ACC112 (cell line): ENCODE data around the gene SNAPC1.
"Not testable (repeated sequence)": the region's sequence is repeated elsewhere in the genome, so short reads cannot be mapped to it uniquely, and the experiment has no call there.

Experiments used
- H2AFZ ChIP-seq: fragments of 200-600 bp; sonication (generic); one replicate; pipeline ENCODE4 v1.6.0; 2017; ENCODE audit warnings: antibody characterized with exemption, low read length; ENCODE audit not compliant: unreplicated experiment
- H3K27ac ChIP-seq: fragments of 200-600 bp; sonication (generic); 2 replicates; pipeline ENCODE4 v1.5.1; 2014; ENCODE audit warnings: low read depth, mild to moderate bottlenecking, antibody characterized with exemption, low read length, moderate library complexity
- H3K27me3 ChIP-seq: fragments of 200-600 bp; sonication (generic); 2 replicates; pipeline ENCODE4 v1.6.1; 2014; ENCODE audit warnings: mild to moderate bottlenecking, antibody characterized with exemption, low read length, moderate library complexity, mixed read lengths; ENCODE audit not compliant: insufficient read depth
- H3K36me3 ChIP-seq: fragments of 200-600 bp; sonication (generic); 2 replicates; pipeline ENCODE4 v1.6.1; 2016; ENCODE audit warnings: mild to moderate bottlenecking, antibody characterized with exemption, low read length, moderate library complexity, mixed read lengths; ENCODE audit not compliant: insufficient read depth
- H3K4me1 ChIP-seq: fragments of 200-600 bp; sonication (generic); one replicate; pipeline ENCODE4 v1.6.1; 2016; ENCODE audit warnings: low read length, mixed read lengths; ENCODE audit not compliant: insufficient read depth, unreplicated experiment, control insufficient read depth
- H3K4me3 ChIP-seq: fragments of 200-600 bp; sonication (generic); 2 replicates; pipeline ENCODE4 v1.5.1; 2014; ENCODE audit warnings: mild to moderate bottlenecking, low read depth, low read length
- H3K79me2 ChIP-seq: fragments of 200-600 bp; sonication (generic); one replicate; pipeline ENCODE4 v1.6.0; 2016; ENCODE audit warnings: low read length; ENCODE audit not compliant: control insufficient read depth, unreplicated experiment, insufficient read depth

The SNAPC1 gene

DNA sequence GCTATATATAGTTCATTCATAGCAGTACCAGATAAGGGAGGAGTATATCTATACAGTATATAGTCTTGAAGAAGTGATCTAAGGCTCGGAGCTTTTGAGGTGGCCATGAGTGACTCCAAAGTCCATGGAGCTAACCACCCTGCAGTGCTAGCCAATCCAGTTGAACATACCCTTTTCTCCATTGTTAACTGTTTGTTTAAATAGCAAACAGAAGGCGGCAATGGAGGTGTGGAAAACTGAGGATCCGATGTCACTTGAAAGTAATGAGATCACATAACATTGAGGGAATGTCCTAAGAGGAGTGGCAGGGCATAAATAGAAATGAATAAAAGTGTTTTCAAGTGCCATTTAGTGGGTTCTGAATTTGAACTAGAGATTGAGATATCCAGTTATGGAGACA lies 12.4 kb upstream of the SNAPC1 start:
- Histone ChIP-seq H2AFZ (no peak overlapping the region), H3K79me2 (peaks cover 50% of the 10 kb centered on the region), H3K27ac (peak overlapping the region; percentile 82), H3K4me1 (peaks cover 68% of the 10 kb centered on the region), H3K36me3 (peaks cover 69% of the 10 kb centered on the region), H3K27me3 (no peaks in the 10 kb centered on the region), H3K4me3 (peak overlapping the region; percentile 81)

- no peak overlapping the region for H2AFZ ChIP-seq
Measured at GRCh38 chr14:61750708-61751474, 11.3 kb upstream of the SNAPC1 start.

GRCh38 chr14:61751475-61751989 lies 10.7 kb upstream of the SNAPC1 start:
- peaks cover 58% of the 10 kb centered on the region for H3K36me3 ChIP-seq
- H2AFZ ChIP-seq = no peak overlapping the region
- no peaks in the 10 kb centered on the region for H3K27me3 ChIP-seq
- peaks cover 38% of the 10 kb centered on the region for H3K79me2 ChIP-seq
- H3K4me1 ChIP-seq = peaks cover 60% of the 10 kb centered on the region
- H3K4me3 ChIP-seq = peak overlapping the region; percentile 81
- H3K27ac ChIP-seq = peak overlapping the region; percentile 82

More at GRCh38 chr14:61750708-61751474, 11.3 kb upstream of the SNAPC1 start:
- Histone ChIP-seq H3K79me2 (peaks cover 41% of the 10 kb centered on the region), H3K4me3 (peak overlapping the region; percentile 81), H3K27me3 (no peaks in the 10 kb centered on the region), H3K27ac (peak overlapping the region; percentile 82), H3K4me1 (peaks cover 62% of the 10 kb centered on the region), H3K36me3 (peaks cover 60% of the 10 kb centered on the region)

GRCh38 chr14:61752626-61753025 lies 9.6 kb upstream of the SNAPC1 start:
- peak overlapping the region; percentile 82 for H3K27ac ChIP-seq
- H3K4me3 ChIP-seq = no peak overlapping the region; the same call in 1 of the 2 replicates
- peaks cover 30% of the 10 kb centered on the region for H3K79me2 ChIP-seq
- H2AFZ ChIP-seq = no peak overlapping the region
- peaks cover 47% of the 10 kb centered on the region for H3K36me3 ChIP-seq
- peaks cover 49% of the 10 kb centered on the region for H3K4me1 ChIP-seq
- no peaks in the 10 kb centered on the region for H3K27me3 ChIP-seq

- Histone ChIP-seq H3K27me3 (no peaks in the 10 kb centered on the region), H3K36me3 (peaks cover 37% of the 10 kb centered on the region), H3K27ac (peak overlapping the region; percentile 82), H3K4me1 (peaks cover 45% of the 10 kb centered on the region), H3K79me2 (peaks cover 21% of the 10 kb centered on the region), H3K4me3 (no peak overlapping the region), H2AFZ (no peak overlapping the region)
Measured at GRCh38 chr14:61753631-61754030, 8.6 kb upstream of the SNAPC1 start.

GRCh38 chr14:61754627-61755381 lies 7.4 kb upstream of the SNAPC1 start:
- Histone ChIP-seq H3K79me2 (peaks cover 10% of the 10 kb centered on the region), H3K27ac (peak overlapping the region; percentile 82), H3K4me3 (no peak overlapping the region), H2AFZ (no peak overlapping the region), H3K27me3 (no peaks in the 10 kb centered on the region), H3K4me1 (peaks cover 37% of the 10 kb centered on the region), H3K36me3 (peaks cover 25% of the 10 kb centered on the region)

GRCh38 chr14:61755382-61755742 lies 6.9 kb upstream of the SNAPC1 start:
- H3K4me3 ChIP-seq, H3K79me2 ChIP-seq, H2AFZ ChIP-seq, H3K27me3 ChIP-seq: not testable (repeated sequence)
- Histone ChIP-seq H3K27ac (peak overlapping the region; percentile 82), H3K36me3 (peaks cover 19% of the 10 kb centered on the region), H3K4me1 (peaks cover 35% of the 10 kb centered on the region)

GRCh38 chr14:61756135-61756534 lies 6.1 kb upstream of the SNAPC1 start:
- H3K79me2 ChIP-seq = no peaks in the 10 kb centered on the region
- H3K4me1 ChIP-seq = peaks cover 35% of the 10 kb centered on the region
- H3K36me3 ChIP-seq = peaks cover 15% of the 10 kb centered on the region
- H3K27ac ChIP-seq = peak overlapping the region; percentile 82
- no peak overlapping the region for H2AFZ ChIP-seq
- H3K27me3 ChIP-seq = no peaks in the 10 kb centered on the region
- H3K4me3 ChIP-seq = no peak overlapping the region

DNA sequence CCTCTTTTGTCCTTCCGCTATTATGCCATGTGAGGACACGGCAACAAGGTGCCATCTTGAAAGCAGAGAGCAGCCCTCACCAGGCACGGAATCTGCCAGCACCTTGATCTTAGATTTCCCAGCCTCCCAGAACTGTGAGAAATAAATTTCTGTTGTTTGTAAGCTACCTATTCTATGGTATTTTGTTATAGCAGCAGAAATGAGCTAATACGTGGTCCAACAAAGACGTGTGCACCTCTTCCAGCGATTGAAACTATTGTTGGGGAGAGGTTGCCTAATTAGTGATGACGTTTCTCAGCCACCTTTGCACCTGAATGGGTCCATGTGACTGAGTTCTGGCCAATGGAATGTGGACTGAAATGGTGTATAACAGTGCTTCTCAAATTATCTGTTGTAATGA lies 2.3 kb upstream of the SNAPC1 start:
- Histone ChIP-seq H3K79me2 (peaks cover 27% of the 10 kb centered on the region), H2AFZ (no peak overlapping the region), H3K27ac (no peak overlapping the region), H3K4me1 (peaks cover 20% of the 10 kb centered on the region), H3K4me3 (no peak overlapping the region), H3K27me3 (no peaks in the 10 kb centered on the region), H3K36me3 (peaks cover 7% of the 10 kb centered on the region)

GRCh38 chr14:61761557-61761956 lies 663 bp upstream of the SNAPC1 start:
- Histone ChIP-seq H2AFZ (peak overlapping the region; percentile 55), H3K4me3 (peak overlapping the region; percentile 89), H3K36me3 (peaks cover 19% of the 10 kb centered on the region), H3K27me3 (no peaks in the 10 kb centered on the region), H3K27ac (peak overlapping the region; percentile 70), H3K79me2 (peaks cover 44% of the 10 kb centered on the region), H3K4me1 (peaks cover 34% of the 10 kb centered on the region)
